GM19351 (cell line): Measurements from ENCODE around the gene RGP1.

ENCODE experiments used
- ATAC-seq: cut with Tn5 transposase; IDR thresholded peaks from one replicate; pipeline ENCODE4 v1.9.1; 2021; ENCODE audit warnings: mild to moderate bottlenecking, moderate library complexity; ENCODE audit not compliant: unreplicated experiment

RGP1 gene

DNA sequence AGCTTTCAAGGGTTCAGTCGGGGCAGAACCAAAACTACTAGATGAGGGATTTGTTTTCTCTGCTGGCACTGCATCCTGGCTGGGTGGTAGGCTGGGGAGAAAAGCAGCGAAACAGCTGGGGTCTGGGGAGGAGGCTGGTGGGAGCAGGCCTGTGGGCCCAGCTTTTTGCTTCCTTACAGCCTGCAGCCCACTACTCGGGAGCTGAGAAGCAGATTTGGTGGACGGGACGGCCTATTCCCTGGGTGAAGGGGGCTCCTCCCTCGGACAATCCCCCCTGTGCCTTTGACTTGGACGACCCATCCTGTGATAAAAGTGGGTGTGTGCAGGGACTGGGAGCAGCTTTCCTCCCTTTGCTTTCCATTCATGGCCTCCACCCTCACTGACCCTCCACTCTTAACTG, 51.4 kb downstream of the RGP1 start:
- ATAC-seq = no peak

GRCh38 chr9:35801328-35802128, 52.4 kb downstream of the RGP1 start:
- no peak for ATAC-seq

DNA sequence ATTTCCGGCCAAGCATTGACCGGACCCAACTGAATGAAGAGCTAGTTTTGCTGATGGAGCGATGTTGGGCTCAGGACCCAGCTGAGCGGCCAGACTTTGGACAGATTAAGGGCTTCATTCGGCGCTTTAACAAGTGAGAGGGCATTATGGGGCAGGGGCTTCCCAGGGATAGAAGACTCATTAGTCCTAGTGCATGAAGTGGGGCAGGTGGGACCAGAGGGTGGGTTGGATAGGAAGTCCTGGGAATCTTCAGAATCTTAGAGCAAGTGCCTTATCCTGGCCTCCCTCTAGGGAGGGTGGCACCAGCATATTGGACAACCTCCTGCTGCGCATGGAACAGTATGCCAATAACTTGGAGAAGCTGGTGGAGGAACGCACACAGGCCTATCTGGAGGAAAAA, 57.0 kb downstream of the RGP1 start:
- ATAC-seq = no peak
